Hepatocyte (in vitro differentiated cells): Measurements from ENCODE around the gene SDK1. TPM values are rescaled to one million over a fixed set of nuclear protein-coding genes. Genes with fewer than 3 reads are reported as not detected.
"Not testable (repeated sequence)": the region's sequence is repeated elsewhere in the genome, so short reads cannot be mapped to it uniquely, and the experiment has no call there.

Experiments used
- DNase-seq: peaks from one replicate; pipeline ENCODE4 v3.0.0-alpha.2; 2016; ENCODE audit warnings: low spot score
- H2AFZ ChIP-seq: fragments of 200-600 bp; sonication (generic); 2 replicates; pipeline ENCODE4 v1.6.0; 2016; ENCODE audit warnings: antibody characterized with exemption, mild to moderate bottlenecking
- H3K27ac ChIP-seq: fragments of 200-600 bp; sonication (generic); 2 replicates; pipeline ENCODE4 v1.5.1; 2016; ENCODE audit warnings: mild to moderate bottlenecking
- H3K27me3 ChIP-seq: fragments of 200-600 bp; sonication (generic); 2 replicates; pipeline ENCODE4 v1.6.1; 2016
- H3K36me3 ChIP-seq: fragments of 200-600 bp; sonication (generic); replicated peaks from 2 replicates; pipeline ENCODE4 v1.5.1; 2016; ENCODE audit warnings: low read depth; ENCODE audit not compliant: insufficient read depth
- H3K4me1 ChIP-seq: fragments of 200-600 bp; sonication (generic); 2 replicates; pipeline ENCODE4 v1.5.1; 2016; ENCODE audit warnings: mild to moderate bottlenecking, moderate library complexity; ENCODE audit not compliant: insufficient read depth
- H3K4me2 ChIP-seq: fragments of 200-600 bp; sonication (generic); 2 replicates; pipeline ENCODE4 v1.6.0; 2016
- H3K4me3 ChIP-seq: fragments of 200-600 bp; sonication (generic); 2 replicates; pipeline ENCODE4 v1.5.1; 2016; ENCODE audit warnings: mild to moderate bottlenecking
- H3K79me2 ChIP-seq: fragments of 200-600 bp; sonication (generic); 2 replicates; pipeline ENCODE4 v1.6.0; 2017; ENCODE audit warnings: mild to moderate bottlenecking
- H3K9me2 ChIP-seq: fragments of 200-600 bp; sonication (generic); replicated peaks from 2 replicates; pipeline ENCODE4 v1.6.0; 2017; ENCODE audit warnings: mild to moderate bottlenecking; ENCODE audit not compliant: insufficient read depth
- H3K9me3 ChIP-seq: fragments of 200-600 bp; sonication (generic); 2 replicates; pipeline ENCODE4 v1.5.1; 2016; ENCODE audit warnings: low read depth, mild to moderate bottlenecking
- H4K20me1 ChIP-seq: fragments of 200-600 bp; sonication (generic); 2 replicates; pipeline ENCODE4 v1.6.0; 2016; ENCODE audit warnings: mild to moderate bottlenecking; ENCODE audit not compliant: insufficient read depth, poor library complexity, severe bottlenecking
- EZH2 ChIP-seq: fragments of 200-600 bp; sonication (generic); IDR thresholded peaks from 2 replicates; pipeline ENCODE4 v1.6.1; 2016; ENCODE audit warnings: antibody characterized with exemption, mild to moderate bottlenecking, borderline replicate concordance
- EZH2phosphoT487 ChIP-seq: fragments of 200-600 bp; sonication (generic); IDR thresholded peaks from one replicate; pipeline ENCODE4 v1.6.1; 2018; ENCODE audit warnings: antibody characterized with exemption, mild to moderate bottlenecking, low read depth, moderate library complexity; ENCODE audit not compliant: unreplicated experiment, severe bottlenecking
- WGBS: methylation state at CpG from one replicate; pipeline ENCODE4 v1.1.6; 2016; ENCODE audit warnings: low lambda C conversion rate; ENCODE audit errors: missing lambda C conversion rate; 5-methylcytosine and 5-hydroxymethylcytosine counted together
- polyA plus RNA-seq: library from polyadenylated mRNA; unstranded; fragments of >200 nt; fragmentation: Nextera tagmentation; extraction: Ambion mirVana; gene quantifications from 2 replicates; pipeline ENCODE4 v1.2.1, GENCODE V29; 2016
- total RNA-seq: library from RNA; depleted of rRNA; stranded (reverse); fragments of >200 nt; gene quantifications from 2 replicates; pipeline ENCODE4 v1.2.3, GENCODE V29; 2014
- TF ChIP-seq, protein P1 (sequence below): fragments of 200-600 bp; sonication (generic); IDR thresholded peaks from 2 replicates; pipeline ENCODE4 v1.5.1; 2016; ENCODE audit warnings: antibody characterized with exemption, mild to moderate bottlenecking; ENCODE audit not compliant: poor library complexity

The SDK1 gene
- total and polyA plus RNA-seq, 2 experiments from 2014 or later = 4.3 to 10.0 TPM

DNA sequence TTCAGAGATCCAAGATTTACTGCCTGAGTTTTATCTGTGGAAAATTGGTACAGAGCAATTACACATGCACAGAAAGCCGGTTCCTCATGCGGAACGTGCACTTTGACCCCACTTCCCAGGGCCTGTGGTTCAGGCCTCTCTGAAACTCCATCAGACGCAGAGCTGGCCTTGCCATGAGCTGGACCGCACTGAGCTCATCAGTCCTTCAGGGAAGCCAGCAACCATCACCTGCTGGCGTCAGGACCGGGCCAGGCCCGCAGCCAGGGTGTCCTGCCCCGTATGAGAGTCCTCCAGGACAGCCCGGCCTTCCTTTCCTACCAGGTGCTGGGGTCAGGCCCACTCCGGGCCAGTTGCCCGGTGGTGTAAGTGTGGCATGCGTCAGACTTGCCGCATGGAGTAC is 934.5 kb downstream of the SDK1 start:
- DNase-seq = peak; percentile 32
- WGBS = 87% methylated on average over 14 of the region's 14 CpGs
- H3K9me2 ChIP-seq = no peaks in the 10 kb centered on the region

DNA sequence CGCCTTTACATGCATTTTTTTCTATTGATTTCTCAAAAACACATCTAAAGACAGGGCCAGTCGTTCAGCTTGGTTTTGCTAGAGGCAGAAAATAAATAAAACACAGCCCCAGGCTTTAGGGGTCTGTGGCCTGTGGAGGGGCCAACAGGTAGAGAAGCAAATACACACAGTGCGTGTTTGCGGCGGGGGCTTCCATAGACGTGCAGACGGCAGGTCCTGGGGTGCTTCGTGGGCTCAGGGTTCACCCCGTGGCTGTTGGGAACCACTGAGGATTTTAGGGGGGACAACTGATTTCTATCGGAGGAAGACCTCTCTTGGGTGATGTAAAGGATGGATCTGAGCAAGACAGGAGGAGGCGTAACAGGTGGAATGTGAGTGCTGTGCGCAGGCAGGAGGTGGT is 935.3 kb downstream of the SDK1 start:
- TF ChIP-seq, protein P1, sequence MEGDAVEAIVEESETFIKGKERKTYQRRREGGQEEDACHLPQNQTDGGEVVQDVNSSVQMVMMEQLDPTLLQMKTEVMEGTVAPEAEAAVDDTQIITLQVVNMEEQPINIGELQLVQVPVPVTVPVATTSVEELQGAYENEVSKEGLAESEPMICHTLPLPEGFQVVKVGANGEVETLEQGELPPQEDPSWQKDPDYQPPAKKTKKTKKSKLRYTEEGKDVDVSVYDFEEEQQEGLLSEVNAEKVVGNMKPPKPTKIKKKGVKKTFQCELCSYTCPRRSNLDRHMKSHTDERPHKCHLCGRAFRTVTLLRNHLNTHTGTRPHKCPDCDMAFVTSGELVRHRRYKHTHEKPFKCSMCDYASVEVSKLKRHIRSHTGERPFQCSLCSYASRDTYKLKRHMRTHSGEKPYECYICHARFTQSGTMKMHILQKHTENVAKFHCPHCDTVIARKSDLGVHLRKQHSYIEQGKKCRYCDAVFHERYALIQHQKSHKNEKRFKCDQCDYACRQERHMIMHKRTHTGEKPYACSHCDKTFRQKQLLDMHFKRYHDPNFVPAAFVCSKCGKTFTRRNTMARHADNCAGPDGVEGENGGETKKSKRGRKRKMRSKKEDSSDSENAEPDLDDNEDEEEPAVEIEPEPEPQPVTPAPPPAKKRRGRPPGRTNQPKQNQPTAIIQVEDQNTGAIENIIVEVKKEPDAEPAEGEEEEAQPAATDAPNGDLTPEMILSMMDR = no peak
- TF ChIP-seq EZH2 (no peak), EZH2phosphoT487 (no peak)
- H3K4me1 ChIP-seq = no peaks in the 10 kb centered on the region
- 96% methylated on average over 12 of the region's 12 CpGs for WGBS
- H3K9me2 ChIP-seq = no peaks in the 10 kb centered on the region
- H3K79me2 ChIP-seq = no peaks in the 10 kb centered on the region
- no peak overlapping the region for H3K4me3 ChIP-seq
- no peak for DNase-seq
- no peak overlapping the region for H3K4me2 ChIP-seq
- no peak overlapping the region for H3K27ac ChIP-seq
- H3K27me3 ChIP-seq = no peaks in the 10 kb centered on the region
- no peaks in the 10 kb centered on the region for H3K9me3 ChIP-seq
- no peaks in the 10 kb centered on the region for H3K36me3 ChIP-seq
- no peaks in the 10 kb centered on the region for H4K20me1 ChIP-seq
- no peak overlapping the region for H2AFZ ChIP-seq

More for the DNA sequence above, 934.5 kb downstream of the SDK1 start:
- TF ChIP-seq EZH2 = no peak
- Histone ChIP-seq H3K36me3 (no peaks in the 10 kb centered on the region), H3K4me2 (no peak overlapping the region), H3K4me1 (no peaks in the 10 kb centered on the region), H3K4me3 (no peak overlapping the region), H3K27ac (no peak overlapping the region), H3K79me2 (no peaks in the 10 kb centered on the region), H3K9me3 (no peaks in the 10 kb centered on the region), H3K27me3 (no peaks in the 10 kb centered on the region), H2AFZ (no peak overlapping the region), H4K20me1 (no peaks in the 10 kb centered on the region)

DNA sequence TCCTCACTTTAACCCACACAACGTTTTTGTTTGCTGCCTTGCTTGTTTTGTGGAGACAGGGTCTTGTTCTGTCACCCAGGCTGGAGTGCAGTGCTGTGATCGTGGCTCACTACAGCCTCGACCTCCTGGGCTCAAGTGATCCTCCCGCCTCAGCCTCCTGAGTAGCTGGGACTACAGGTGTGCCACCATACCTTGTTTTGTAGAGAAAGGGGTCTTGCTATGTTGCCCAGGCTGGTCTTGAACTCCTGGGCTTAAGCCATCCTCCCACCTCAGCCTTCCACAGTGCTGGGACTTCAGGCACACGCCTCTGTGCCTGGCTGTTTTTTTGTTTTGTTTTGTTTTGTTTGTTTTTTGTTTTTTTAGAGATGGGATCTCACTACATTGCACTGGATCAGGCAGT is 935.8 kb downstream of the SDK1 start:
- WGBS = 88% methylated on average over 5 of the region's 5 CpGs

DNA sequence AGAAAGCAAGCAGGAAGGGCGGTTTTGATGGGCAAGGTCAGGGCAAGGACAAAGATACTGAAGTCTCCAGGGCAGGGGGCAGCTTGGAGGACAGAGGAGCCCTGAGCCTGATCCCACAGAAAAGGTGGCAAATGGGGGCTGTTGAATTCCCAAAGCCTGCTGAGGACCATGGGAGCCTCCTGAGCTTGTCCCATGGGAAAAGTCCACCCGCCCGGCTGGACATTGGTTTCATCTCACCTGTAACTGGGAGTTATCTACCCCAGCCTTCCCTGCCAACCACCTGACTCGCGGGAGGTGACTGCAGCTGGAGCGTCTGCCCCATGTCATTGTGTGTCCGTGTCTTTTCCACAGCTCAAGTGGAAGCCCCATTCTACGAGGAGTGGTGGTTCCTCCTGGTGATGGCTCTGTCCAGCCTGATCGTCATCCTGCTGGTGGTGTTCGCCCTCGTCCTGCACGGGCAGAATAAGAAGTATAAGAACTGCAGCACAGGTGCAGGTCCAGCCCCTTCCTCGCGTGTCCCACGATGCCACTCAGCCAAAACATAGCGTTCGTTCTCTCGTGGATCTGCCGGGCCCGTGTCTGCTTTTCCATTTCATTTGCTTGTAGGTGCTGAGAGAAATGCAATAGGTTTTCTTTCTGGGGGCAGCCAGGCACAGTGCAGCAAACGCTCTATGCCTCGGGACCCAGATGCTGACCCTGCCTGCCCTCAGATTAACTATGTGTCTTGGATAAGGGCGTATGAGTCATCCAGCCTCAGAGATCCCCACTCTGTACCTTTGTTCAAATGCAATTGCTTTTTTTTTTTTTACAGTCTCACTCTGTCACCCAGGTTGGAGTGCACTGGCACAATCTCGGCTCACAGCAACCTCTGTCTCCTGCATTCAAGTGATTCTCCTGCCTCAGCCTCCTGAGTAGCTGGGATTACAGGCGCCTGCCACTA is 936.5 kb downstream of the SDK1 start:
- peak; percentile 70 for DNase-seq
- no peaks in the 10 kb centered on the region for H3K79me2 ChIP-seq
- no peak overlapping the region for H3K4me3 ChIP-seq
- no peaks in the 10 kb centered on the region for H3K36me3 ChIP-seq
- H3K4me1 ChIP-seq = no peaks in the 10 kb centered on the region
- no peaks in the 10 kb centered on the region for H4K20me1 ChIP-seq
- H3K27ac ChIP-seq = no peak overlapping the region
- H3K4me2 ChIP-seq = no peak overlapping the region
- no peak overlapping the region for H2AFZ ChIP-seq
- TF ChIP-seq EZH2 = no peak
- no peak for TF ChIP-seq EZH2phosphoT487
- TF ChIP-seq, protein P1 = no peak
- no peaks in the 10 kb centered on the region for H3K9me3 ChIP-seq
- H3K9me2 ChIP-seq = no peaks in the 10 kb centered on the region
- WGBS = 83% methylated on average over 25 of the region's 25 CpGs
- H3K27me3 ChIP-seq = no peaks in the 10 kb centered on the region

More for the DNA sequence above, 935.8 kb downstream of the SDK1 start:
- H4K20me1 ChIP-seq, H2AFZ ChIP-seq, H3K36me3 ChIP-seq, H3K4me3 ChIP-seq, H3K79me2 ChIP-seq, H3K9me3 ChIP-seq, DNase-seq, H3K4me2 ChIP-seq, H3K9me2 ChIP-seq, H3K4me1 ChIP-seq, H3K27ac ChIP-seq, H3K27me3 ChIP-seq: not testable (repeated sequence)
